Measurements from ENCODE around the gene TBPL1. TPM values are rescaled to one million over a fixed set of nuclear protein-coding genes. Genes with fewer than 3 reads are reported as not detected.
"Not testable (repeated sequence)": the region's sequence is repeated elsewhere in the genome, so short reads cannot be mapped to it uniquely, and the experiment has no call there.

TBPL1 gene
- total RNA-seq, 1 donor from 2014 or later, result 13.4 TPM

DNA sequence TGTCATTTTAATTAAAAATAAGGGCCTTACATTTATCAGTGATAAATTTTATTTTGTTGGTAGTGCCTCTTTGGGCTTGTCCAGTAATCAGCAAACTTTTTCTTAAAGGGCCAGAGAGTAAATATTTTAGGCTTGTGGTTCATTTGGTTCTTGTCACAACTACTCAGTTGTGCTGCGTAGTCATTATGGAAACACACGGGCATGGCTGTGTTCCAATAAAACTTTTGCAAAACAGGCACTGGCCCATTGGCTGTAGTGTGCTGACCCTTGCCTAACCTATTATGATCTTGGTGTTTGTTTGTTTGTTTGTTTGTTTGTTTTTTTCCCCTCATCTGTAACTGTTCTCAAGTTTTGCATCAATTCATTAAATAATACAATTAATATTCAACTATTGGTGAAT lies 19.4 kb downstream of the TBPL1 start:
- intact Hi-C loops (cut with micrococcal nuclease), result no loop called here
- no peaks in the 10 kb centered on the region for H3K27me3 ChIP-seq (ENCODE audit: low read depth)
- H3K27ac ChIP-seq (replicated peaks), result no peak overlapping the region
- no peak for DNase-seq
- no peak overlapping the region for H3K4me3 ChIP-seq
- H3K36me3 ChIP-seq, result no peaks in the 10 kb centered on the region
- TF ChIP-seq, protein P1, sequence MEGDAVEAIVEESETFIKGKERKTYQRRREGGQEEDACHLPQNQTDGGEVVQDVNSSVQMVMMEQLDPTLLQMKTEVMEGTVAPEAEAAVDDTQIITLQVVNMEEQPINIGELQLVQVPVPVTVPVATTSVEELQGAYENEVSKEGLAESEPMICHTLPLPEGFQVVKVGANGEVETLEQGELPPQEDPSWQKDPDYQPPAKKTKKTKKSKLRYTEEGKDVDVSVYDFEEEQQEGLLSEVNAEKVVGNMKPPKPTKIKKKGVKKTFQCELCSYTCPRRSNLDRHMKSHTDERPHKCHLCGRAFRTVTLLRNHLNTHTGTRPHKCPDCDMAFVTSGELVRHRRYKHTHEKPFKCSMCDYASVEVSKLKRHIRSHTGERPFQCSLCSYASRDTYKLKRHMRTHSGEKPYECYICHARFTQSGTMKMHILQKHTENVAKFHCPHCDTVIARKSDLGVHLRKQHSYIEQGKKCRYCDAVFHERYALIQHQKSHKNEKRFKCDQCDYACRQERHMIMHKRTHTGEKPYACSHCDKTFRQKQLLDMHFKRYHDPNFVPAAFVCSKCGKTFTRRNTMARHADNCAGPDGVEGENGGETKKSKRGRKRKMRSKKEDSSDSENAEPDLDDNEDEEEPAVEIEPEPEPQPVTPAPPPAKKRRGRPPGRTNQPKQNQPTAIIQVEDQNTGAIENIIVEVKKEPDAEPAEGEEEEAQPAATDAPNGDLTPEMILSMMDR (IDR thresholded peaks at IDR 0.05; ENCODE audit: borderline replicate concordance), result no peak
- H3K4me1 ChIP-seq, result peaks cover 56% of the 10 kb centered on the region
- no peaks in the 10 kb centered on the region for H3K9me3 ChIP-seq (replicated peaks)

DNA sequence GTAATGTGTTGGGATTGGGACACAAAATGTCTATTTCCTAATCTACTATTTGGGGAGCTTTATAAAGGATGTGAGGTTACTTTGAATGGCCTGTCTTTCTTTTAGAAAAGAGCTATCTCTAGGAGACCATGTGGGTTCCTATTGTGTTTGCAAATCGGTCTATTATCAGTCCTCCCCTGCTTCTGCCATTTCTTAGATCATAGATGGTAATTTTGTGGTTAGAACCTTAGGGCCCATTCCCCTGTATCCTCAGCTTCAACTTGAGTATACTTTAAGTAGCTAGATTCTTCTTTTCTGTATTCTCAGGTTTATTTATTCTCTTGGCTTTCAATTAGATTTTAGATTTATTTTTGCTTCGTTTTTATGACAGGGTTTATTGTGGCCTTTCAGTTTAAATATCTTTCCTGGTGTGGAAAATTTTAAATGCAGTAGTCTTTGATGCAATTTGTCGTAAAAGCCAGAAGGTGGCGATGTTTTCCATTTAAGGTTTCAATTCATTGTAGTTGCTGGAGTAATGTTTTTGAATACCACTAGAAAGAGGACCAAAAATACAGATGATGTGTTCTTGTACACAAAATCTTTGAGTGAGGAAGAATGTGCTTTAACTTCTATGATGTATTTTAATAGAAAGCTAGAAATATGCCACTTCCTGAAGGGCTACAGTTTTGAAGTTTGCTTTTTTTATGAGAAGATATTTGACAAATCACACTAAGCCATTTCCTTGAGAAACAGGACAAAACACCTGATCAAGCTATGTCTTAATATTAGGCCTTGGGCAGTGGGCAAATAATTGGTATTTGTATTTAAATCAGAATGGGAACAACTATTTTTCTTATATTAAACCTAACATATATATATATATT lies 20.3 kb downstream of the TBPL1 start:
- intact Hi-C loops (cut with micrococcal nuclease), result no loop called here
- no peaks in the 10 kb centered on the region for H3K36me3 ChIP-seq
- H3K27ac ChIP-seq (replicated peaks), result no peak overlapping the region
- peaks cover 64% of the 10 kb centered on the region for H3K4me1 ChIP-seq
- no peaks in the 10 kb centered on the region for H3K9me3 ChIP-seq (replicated peaks)
- TF ChIP-seq, protein P1 (IDR thresholded peaks at IDR 0.05; ENCODE audit: borderline replicate concordance), result peak; percentile 81
- no peaks in the 10 kb centered on the region for H3K27me3 ChIP-seq (ENCODE audit: low read depth)
- H3K4me3 ChIP-seq, result no peak overlapping the region
- DNase-seq, result no peak

DNA sequence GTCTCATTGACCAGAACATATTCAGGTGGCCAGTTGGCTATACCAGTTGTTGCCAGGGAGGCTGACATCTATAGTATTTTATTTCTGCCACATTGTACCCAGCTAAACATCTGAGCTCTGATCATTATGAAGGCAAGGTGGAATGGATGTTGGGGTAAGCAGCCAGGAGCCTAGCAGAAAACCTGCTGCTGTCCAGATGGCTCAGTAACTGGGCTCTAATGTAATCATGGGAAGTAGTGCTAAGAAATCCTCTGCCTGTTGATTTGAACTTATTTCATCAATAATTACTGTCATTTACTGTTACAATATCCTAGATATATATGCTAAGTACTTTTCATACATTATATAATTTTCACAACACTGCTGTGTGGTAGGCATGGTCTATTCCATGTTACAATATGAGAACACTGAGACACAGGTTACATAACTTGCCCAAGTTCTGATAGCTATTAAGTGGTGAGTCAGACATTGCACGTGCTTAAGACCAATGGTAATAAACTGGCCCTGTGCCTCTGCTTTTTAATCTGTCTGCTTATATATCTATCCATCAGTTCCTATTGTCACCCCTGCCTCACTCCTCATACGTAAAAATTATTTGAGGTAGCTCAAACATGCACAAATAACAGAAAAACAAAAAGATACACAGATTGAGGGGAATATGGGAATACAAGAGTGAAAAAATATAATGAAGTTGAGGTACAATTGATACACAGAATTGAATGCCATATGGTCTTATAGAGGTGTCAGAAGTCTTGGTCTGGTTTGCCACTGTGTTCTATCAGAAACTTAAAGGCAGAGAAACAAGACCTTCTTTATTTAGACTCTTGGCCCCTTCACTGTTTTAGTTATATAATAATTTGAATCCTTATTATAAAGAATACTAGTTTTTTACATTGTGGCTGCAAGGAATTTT lies 25.2 kb downstream of the TBPL1 start:
- Histone ChIP-seq H3K4me1 (peaks cover 27% of the 10 kb centered on the region), H3K4me3 (no peak overlapping the region), H3K36me3 (peaks cover 14% of the 10 kb centered on the region), H3K9me3 (replicated peaks) (no peaks in the 10 kb centered on the region), H3K27ac (replicated peaks) (peak overlapping the region; percentile 22), H3K27me3 (ENCODE audit: low read depth) (no peaks in the 10 kb centered on the region)
- DNase-seq, result no peak
- intact Hi-C loops (cut with micrococcal nuclease), result loop anchor here (5.0 kb wide), 1 partner anchor 84 kb away; no protein-coding TSS in a partner anchor
- TF ChIP-seq, protein P1 (IDR thresholded peaks at IDR 0.05; ENCODE audit: borderline replicate concordance), result no peak

DNA sequence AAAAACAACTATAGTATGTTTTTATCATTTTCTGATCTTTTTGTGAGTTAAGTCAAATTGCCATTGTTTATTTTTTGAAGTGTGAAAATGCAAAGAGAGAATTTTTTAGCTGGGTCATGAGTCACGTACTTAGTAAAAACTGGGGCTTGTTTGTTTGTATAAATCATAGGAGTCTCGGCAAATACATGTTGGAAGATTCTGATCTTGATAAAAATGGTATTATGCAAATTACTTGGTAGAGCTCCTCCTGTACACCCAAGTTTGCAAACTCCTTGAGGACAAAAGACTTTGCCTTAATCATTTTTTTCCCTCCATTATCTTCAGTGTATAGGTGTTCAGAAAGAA lies 25.8 kb downstream of the TBPL1 start:
- H3K36me3 ChIP-seq, result peaks cover 20% of the 10 kb centered on the region
- peaks cover 22% of the 10 kb centered on the region for H3K4me1 ChIP-seq
- H3K27ac ChIP-seq (replicated peaks), result no peak overlapping the region
- H3K9me3 ChIP-seq (replicated peaks), result no peaks in the 10 kb centered on the region
- no peak for DNase-seq
- intact Hi-C loops (cut with micrococcal nuclease), result loop anchor here (5.0 kb wide), 1 partner anchor 83 kb away; no protein-coding TSS in a partner anchor
- no peak overlapping the region for H3K4me3 ChIP-seq
- TF ChIP-seq, protein P1 (IDR thresholded peaks at IDR 0.05; ENCODE audit: borderline replicate concordance), result no peak
- H3K27me3 ChIP-seq (ENCODE audit: low read depth), result no peaks in the 10 kb centered on the region

DNA sequence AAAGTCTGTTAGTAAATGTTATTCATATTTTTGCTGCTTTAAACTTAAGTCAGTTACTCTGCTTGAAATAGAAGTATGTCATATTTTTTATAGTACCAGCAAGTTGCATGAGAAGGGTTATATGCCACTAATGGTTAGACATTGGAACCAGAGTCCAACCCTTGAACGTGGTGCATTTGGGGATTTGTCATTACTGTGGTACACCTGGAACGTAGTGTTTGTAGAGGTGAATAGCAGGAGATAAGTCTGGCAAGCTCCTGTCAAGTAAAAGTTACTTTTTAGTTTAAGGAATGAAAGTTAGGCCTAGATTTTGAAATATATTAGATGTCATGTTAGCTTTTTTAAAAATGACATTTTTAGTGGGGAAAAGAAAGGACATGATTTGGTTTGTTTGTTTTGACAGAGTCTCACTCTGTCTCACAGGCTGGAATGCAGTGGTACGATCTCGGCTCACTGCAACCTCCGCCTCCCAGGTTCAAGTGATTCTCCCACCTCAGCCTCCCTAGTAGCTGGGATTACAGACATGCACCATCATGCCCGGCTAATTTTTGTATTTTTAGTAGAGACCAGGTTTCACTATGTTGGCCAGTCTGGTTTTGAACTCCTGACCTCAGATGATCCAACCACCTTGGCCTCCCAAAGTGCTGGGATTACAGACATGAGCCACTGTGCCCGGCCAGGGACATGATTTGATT lies 26.4 kb downstream of the TBPL1 start:
- not testable (repeated sequence) for H3K27ac ChIP-seq (replicated peaks); H3K27me3 ChIP-seq (ENCODE audit: low read depth); DNase-seq; H3K4me3 ChIP-seq; H3K9me3 ChIP-seq (replicated peaks)
- intact Hi-C loops (cut with micrococcal nuclease), result loop anchor here (5.0 kb wide), 1 partner anchor 83 kb away; no protein-coding TSS in a partner anchor
- H3K4me1 ChIP-seq, result peaks cover 22% of the 10 kb centered on the region
- H3K36me3 ChIP-seq, result peaks cover 24% of the 10 kb centered on the region
